HG02852 (cell line): ENCODE measurements around the gene NEK8.
"Not testable (repeated sequence)": the region's sequence is repeated elsewhere in the genome, so short reads cannot be mapped to it uniquely, and the experiment has no call there.

ENCODE experiments used
- ATAC-seq: cut with Tn5 transposase; IDR thresholded peaks from one replicate; pipeline ENCODE4 v1.9.1; 2021; ENCODE audit warnings: mild to moderate bottlenecking, moderate library complexity; ENCODE audit not compliant: unreplicated experiment

The NEK8 gene

DNA sequence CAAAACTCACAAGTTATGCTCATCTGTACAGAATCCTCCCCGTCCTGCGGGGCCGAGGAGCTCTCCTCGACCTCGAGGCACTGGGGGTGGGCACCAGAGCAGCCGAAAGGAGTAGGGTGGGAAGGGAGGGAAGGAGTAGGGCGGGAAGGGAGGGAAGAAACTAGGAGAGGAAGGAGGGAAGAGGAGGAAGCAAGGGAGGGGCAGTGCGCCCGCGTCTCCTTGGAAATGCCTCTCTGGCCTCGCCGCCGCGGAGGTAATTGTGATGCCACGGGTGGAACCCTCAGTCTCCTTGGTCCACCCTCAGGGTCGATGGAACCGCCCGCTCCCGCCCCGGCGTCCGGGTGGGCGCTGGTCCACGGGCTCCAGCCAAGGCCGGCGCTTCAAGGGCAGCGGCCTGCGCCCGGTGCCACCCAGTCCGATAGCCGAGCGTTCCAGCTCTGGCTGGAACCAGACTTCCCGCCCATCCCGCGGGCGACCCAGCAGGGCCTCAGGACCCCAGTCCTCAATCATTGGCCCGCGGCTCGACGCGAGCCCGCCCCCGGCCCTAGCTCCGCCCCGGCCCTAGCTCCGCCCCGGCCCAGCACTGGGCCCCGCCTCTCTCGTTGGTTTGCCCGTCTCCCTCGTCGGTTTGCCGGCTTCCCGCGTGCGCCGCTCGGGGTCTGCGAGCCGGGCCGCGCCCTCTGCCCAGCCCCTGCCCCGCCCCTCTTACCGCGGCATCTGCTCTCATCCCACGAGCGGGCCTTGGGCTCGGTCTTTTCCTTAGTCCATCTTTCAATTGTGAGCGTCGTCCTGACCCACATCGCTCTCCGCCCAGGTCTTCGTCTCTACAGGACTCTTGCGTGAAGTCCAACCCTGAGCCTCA, 17.5 kb upstream of the NEK8 start:
- peak; percentile 78 for ATAC-seq

DNA sequence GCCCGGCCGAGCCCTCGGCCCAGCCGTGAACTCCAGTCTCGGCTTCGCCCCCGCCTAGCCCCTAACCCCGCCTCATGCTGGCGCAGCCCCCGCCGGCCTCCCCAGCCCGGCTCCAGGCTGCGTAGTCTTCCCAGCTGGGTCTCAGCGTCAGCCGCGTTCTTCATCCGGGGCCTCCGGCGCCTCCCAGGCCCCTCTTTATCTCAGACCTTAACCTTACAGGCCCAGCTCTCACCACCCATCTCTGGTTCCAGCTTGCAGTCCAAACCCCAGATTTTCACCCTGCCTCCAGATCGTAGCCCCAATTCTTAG, 16.9 kb upstream of the NEK8 start, which contains the start of gene PROCA1:
TSS of gene PROCA1 (minus strand) at position 166 of the 309 bp plus-strand sequence. CDS start 228 bp downstream, outside the sequence.
- peak; percentile 28 for ATAC-seq

DNA sequence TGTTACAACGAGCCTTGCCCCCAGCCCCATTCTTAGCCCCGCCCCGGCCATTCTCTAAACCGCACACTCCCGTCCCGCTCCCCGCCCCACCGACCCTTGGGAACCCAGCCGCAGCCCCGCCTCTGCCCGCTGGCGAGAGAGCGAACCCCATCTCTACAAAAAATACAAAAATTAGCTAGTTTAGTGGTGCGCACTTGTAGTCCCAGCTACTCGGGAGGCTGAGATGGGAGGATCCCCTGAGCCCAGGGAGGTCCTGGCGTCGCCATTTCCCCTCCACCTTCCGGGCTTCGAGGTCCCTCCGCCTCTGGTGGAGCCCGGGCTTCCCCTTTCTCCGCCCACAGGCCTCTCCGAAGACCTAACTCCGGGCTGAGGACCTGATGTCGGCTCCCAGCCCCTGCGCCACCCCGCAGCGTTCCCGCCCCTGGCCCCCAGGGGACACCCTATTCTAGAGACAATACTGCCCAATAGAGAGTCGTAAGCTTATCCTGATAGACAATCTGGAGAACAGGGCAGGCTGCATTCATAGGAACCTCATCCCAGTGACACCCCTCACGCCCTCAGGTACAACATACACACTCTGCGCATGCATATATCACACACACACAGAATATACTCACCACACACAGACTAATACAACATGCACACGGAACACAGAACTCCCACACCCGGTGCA, 16.4 kb upstream of the NEK8 start:
- peak; percentile 24 for ATAC-seq

DNA sequence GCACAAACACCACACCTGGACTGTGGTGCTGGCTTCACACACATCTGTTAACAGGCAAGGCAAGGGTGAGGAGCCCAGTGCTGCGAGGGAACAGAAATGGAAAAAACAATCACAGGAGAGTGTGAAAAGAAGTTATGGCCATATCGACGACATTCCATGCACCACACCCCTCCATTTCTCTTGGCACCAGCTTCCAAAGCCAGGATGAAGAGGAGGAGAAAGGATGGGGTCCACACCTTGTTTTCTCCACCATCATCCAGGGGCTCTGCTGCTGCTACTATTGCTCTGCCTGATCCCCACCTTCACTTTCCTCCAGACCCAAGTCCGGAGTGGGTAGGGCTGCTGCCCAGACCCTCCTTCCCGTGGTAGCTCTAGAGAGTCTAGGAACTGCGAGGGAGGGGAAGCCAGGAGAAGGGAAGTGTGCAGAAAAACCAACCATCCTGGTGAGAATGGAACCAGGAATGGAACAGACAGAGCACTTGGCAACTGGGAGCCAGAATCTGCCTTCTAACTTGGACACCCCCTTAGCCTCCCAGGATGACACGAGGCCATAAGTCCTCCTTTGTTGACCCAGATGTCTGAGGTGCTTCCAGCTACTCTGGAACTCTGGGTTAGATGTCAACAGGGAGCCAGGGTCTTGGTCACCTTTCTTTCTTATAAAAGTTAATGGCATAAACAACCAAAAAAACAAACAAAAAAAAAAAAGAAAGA, 15.7 kb upstream of the NEK8 start:
- ATAC-seq = no peak

DNA sequence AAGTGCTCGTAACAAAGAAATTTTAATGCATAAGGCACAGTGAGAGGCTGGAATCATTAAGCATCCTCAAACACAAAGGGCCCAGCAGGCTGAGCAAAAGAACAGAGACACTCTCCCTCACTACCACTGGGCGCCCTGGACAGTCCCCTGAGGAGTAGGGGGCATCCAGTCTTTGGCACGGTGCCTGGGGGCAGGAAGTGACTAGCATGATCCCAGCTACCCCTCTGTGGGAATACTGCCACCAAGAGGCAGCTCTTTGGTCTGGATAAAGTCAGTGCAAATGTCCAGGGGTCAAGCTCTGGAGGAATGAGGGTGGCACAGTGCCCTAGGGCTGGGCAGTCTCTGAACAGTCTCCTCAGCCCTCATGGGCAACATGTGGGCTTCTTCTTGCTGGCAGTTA, 14.3 kb upstream of the NEK8 start:
- no peak for ATAC-seq

DNA sequence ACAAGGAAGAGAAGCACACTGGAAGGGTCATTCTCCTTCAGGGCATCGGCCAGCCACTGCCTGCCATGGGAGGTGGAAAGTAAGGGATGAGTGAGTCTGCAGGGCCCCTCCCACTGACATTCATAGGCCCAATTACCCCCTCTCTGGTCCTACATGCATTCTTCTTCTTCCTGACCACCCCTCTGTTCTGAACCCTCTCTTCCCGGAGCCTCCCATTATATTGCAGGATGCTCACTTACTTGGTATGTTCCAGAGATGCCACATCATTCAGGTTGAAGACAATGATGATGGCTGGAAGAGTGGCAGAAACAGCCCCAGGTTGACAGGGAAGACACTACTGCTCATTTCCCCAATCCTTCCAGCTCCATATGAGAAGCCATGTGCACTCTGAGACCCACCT, 13.4 kb upstream of the NEK8 start:
- ATAC-seq = no peak

DNA sequence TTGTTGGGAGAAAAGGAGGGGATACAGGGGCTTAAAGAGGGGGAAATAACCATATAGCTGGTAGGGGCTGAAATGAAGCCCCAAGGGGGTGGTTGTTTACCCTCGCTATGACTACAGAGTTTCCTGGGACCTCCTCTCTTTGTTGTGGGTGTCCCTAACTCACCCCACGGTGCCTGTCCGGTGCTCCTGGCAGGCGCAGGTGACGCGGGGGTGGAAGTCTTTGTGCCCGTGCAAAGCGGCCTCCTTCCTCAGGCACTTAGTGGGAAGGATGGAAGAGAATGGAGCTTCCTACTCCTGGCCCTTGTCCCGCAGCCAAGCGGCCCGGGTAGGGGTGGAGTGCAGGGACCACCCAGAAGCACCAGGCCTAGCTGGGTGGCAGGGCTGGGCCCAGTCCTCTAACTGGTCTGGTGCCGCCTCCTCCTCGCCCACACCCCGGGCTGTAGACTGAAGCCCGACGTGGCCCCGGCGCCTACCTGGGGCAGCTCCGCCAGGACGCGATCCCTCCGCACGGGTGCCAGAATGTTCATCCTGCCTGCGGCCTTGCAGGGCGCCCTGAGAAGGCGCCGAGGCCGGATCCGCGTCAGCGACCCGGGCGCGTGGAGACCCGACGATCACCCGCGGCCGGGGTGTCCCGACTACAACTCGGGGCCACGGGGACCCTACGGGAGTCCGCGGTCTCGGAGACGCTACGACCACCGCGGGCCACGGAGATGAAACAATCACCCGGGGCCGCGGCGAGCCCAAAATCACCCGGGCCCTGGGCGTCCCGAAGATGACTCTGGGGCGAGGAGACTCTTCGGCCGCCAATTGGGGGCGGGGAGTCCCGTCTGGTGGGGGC, 11.6 kb upstream of the NEK8 start:
- no peak for ATAC-seq

DNA sequence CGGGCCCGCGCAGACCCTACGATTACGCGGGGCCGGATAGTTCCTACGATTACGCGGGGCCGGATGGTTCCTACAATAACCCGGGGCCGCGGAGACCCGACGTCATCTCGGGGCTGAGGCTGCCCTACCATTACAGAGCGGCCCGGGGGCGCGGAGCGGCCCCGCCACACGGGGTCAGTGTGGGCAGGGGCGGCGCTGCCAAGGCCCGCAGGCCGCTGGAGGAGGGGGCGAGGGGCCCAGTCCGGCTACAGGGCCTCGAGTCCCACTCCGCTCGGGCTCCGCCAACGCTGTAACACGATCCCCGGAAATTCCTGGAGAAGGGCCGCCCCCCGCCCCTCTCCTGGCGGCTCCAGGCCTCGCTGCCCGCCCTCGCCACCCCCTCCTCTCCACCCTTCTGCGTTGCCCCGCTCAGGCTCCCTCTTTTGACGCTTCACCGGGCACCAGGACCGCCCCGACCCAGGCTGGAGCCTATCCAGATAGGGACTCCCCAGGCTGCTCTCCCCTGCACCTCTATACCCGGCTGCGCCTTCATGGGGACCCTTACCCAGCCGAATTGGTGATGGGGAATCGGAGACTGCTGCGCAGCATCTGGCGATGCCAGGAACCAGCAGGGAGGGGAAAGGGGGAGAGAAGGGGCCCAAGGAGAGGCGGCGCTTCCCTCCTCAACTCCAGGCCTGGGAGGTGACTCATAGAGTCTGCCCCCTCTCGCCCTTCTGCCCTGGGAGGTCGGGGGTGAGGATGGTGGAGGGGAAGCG, 10.8 kb upstream of the NEK8 start, which contains the start of gene RAB34:
TSS of gene RAB34 (minus strand) at position 291 of the 755 bp plus-strand sequence. CDS start 602 bp downstream, outside the sequence.
- ATAC-seq = no peak

DNA sequence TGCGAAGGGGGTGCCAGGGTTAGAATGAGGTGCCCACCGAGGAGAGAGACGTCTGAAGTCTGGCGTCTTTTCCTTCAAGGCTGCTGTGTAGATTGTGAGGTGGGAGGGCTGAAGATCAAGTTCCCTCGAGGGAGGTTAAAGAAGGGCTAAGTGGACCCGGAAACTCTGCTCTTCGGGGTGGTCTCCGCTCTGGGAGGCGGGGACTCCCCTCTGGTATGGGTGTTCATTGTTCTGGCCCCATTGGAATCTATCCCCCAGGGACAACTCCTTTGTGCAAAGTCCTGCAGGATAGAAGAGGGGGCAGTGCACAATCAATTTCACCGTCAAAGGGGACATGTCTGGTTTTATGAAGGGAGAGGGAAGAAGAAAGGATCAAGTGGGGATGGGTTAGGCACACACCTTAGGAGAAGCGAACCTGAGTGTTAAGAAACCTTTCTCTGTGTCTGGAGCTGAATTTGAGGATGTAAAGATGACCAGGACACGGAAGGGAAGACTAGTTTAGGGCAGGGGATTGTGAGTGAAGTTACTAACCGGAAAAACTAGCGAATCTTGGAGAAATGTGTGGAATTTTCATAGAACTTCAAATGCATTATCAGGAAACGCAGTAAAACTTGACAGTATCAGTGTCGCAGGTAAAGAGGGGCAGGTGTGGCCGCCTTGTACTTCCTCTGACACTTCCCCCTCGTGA, 10.1 kb upstream of the NEK8 start:
- ATAC-seq = no peak

DNA sequence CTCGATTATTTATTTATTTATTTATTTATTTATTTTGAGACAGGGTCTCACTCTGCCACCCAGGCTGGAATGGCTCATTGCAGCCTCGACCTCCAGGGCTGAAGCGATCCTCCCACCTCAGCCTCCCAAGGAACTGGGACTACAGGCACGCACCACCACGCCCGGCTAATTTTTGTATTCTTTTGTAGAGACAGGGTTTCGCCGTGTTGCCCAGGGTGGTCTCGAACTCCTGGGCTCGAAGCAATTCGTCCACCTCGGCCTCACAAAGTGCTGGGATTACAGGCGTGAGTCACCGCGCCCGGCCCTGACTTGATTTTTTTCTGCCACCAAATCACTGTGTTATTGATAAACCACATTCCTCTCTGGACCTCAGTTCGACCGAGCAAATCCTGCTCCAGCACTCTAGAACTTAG, 9.6 kb upstream of the NEK8 start:
- no peak for ATAC-seq

DNA sequence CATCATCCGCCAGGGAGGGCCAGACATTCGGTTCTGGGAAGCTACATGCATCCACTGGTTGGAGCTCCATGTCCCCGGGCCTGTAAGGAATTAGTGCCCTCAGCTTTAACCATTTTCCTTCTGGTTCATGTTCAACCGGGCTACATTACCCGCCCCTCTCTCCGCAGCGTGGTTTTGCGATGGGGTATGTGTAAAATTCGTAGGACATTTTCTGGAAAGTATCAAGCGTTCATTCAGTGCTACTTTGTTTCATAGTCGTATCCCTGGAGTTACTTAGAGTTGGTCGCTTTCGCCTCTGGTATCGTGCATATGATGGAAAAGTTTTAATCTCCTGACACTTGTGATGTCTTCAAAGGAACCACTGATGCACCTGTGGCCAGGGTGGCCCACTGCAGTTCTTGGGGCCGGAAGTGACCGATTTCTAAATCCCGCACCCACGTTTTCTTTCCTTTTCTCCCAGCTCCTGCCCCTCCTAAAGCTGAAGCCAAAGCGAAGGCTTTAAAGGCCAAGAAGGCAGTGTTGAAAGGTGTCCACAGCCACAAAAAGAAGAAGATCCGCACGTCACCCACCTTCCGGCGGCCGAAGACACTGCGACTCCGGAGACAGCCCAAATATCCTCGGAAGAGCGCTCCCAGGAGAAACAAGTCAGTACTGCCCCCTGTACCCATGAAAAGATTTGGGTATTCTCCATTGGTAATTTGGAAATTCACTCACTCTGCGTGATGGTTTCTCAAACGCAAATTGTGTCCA, 8.2 kb upstream of the NEK8 start:
- ATAC-seq = no peak

DNA sequence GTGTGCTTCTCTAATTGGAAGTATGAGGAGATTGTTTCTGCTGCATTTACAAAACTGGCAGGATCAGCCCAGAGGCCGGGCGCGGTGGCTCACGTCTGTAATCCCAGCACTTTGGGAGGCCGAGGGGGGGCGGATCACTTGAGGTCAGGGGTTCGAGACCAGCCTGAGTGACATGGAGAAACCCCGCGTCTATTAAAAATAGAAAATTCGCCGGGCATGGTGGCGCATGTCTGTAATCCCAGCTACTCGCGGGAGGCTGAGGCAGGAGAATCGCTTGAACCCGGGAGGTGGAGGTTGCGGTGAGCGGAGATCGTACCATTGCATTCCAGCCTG, 7.6 kb upstream of the NEK8 start:
- ATAC-seq = not testable (repeated sequence)

DNA sequence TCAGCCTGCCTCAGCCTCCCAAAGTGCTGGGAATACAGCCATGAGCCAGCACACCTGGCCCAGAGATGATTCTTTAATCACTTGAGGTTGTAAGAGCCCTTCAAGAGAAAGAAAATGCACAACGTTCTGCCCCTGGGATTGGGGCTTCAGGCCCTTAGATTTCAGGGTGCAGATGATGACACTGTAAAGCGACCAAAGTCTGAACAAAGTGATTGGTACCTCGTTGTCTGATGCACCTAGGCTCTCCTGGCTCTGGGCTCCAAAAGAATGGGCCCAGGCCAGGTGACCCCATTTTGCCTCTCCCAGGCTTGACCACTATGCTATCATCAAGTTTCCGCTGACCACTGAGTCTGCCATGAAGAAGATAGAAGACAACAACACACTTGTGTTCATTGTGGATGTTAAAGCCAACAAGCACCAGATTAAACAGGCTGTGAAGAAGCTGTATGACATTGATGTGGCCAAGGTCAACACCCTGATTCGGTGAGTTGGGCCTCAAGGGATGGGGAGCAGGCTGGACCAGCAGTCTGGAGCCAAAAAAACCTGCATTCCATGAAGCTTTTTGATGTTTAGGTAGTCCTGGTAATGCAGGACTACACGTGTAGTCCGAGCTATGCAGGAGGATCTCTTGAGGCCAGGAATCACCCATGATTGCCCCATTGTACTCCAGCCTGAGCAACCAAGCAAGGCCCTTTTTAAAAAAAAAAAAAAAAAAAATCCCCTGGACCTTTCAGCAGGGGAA, 6.0 kb upstream of the NEK8 start:
- ATAC-seq = no peak

DNA sequence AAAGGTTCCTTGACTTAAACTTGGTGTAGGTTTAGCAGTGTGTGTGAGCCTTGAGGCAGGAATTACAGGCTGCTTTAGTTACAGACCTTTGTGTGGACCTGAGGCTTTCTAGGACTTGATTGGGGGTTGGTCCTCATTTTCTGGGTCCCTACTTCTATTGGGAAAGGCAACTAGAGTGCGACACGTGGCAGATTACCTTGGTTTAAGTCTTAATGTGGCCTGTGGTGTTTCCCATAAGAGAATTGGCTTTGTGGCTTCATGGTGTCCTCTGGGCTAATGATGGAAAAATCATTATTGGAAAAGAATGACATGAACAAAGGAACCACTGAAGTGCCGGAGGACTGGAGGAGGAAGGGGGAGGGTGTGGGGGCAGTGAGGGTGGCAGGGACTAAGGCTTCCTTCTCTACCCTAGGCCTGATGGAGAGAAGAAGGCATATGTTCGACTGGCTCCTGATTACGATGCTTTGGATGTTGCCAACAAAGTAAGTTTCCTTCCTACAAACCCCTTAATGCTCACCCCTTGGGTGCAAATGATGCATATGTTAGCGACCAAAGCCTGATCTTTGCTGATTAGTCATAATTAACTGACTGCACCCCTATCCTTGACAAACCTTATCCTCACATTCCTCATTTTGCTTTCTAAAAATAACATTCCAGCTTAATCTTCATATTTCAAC, 5.3 kb upstream of the NEK8 start:
- no peak for ATAC-seq

DNA sequence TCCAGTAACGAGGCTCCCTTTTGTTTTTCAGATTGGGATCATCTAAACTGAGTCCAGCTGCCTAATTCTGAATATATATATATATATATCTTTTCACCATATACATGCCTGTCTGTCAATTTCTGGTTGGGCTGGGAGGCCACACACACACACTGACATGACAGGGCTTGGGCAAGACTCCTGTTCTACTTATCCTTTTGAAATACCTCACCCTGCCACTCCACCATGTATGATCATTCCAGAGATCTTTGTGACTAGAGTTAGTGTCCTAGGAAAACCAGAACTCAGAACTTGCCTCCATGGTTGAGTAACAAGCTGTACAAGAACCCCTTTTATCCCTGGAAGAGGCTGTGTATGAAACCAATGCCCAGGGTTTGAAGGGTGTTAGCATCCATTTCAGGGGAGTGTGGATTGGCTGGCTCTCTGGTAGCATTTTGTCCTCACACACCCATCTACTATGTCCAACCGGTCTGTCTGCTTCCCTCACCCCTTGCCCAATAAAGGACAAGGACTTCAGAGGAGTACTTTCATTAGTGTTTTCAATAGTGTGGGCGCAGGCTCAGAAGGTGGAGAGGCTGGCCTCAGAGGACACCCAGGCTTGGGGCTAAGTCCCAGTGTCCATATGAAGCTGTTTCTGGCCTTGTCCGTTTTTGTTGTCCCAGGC, 4.6 kb upstream of the NEK8 start:
- ATAC-seq = not testable (repeated sequence)

DNA sequence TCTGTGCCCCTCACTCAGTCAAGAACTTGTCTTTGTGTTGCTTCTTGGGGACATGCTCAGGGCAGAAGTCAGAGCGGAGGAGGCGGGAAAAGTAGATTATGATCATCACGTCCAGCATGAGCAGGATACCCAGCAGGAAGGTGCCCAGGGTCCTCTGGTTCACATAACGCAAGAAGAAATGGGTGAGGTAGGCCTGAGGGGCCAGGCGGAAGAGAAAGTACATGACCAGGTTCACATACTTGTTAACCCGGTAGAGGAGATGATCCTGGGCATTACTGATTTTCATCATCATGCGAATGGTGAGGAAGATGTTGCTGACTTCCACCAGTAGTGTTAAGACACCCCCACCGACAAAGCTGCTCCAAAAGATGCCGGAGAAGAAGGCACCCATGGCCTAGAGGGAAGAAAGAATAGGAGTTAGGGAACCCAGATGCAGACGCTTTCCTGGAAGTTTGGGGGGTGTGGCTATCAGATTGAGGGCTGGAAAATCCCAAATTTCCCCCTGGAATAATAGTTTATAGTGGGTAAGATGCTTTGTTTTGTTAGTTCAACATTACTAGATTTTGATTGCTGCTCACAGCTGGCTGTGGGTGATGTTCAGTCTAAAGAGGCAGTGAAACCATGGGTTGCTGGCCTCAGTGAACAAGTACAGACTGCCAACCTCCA, 4.0 kb upstream of the NEK8 start:
- no peak for ATAC-seq
